HepG2 (cell line): ENCODE data around the gene RHOBTB1. TPM values are rescaled to one million over a fixed set of nuclear protein-coding genes. Genes with fewer than 3 reads are reported as not detected.

Source experiments
- ATF7 ChIP-seq, 2 experiments: fragments of 450-650 bp in 1 of 2; sonication (generic) in 1 of 2; formaldehyde crosslinking in 1 of 2; IDR thresholded peaks; 2 replicates each; pipeline versions ENCODE4 v1.4.0 to v1.6.1; 2016 to 2020; ENCODE audit warnings: antibody characterized with exemption in 1 of 2, mild to moderate bottlenecking in 1 of 2, missing genetic modification reagents in 1 of 2
- CC2D1A ChIP-seq: sonication (generic); formaldehyde crosslinking; IDR thresholded peaks from 2 replicates; pipeline ENCODE4 v1.8.1; 2023; ENCODE audit warnings: mild to moderate bottlenecking, missing genetic modification reagents
- HHEX ChIP-seq: IDR thresholded peaks from 2 replicates; pipeline ENCODE4 v1.6.1; 2016; ENCODE audit warnings: control low read depth
- HINFP ChIP-seq: sonication (generic); formaldehyde crosslinking; IDR thresholded peaks from 2 replicates; pipeline ENCODE4 v1.4.0; 2020; ENCODE audit warnings: low read depth, mild to moderate bottlenecking, missing genetic modification reagents
- HIVEP1 ChIP-seq: sonication (generic); formaldehyde crosslinking; IDR thresholded peaks from 2 replicates; pipeline ENCODE4 v1.4.0; 2020; ENCODE audit warnings: mild to moderate bottlenecking, missing genetic modification reagents
- KLF13 ChIP-seq: sonication (generic); formaldehyde crosslinking; IDR thresholded peaks from 2 replicates; pipeline ENCODE4 v1.4.0; 2020; ENCODE audit warnings: mild to moderate bottlenecking, missing genetic modification reagents
- MXI1 ChIP-seq: IDR thresholded peaks from 3 replicates; pipeline ENCODE4 v1.6.1; 2012; ENCODE audit warnings: low read depth, low read length, inconsistent platforms, borderline replicate concordance
- NR2F2 ChIP-seq: IDR thresholded peaks from 2 replicates; pipeline ENCODE4 v1.6.1; 2012; ENCODE audit warnings: low read depth, inconsistent platforms, borderline replicate concordance
- POLR2G ChIP-seq: fragments of 200-400 bp; formaldehyde crosslinking; IDR thresholded peaks from 2 replicates; pipeline ENCODE4 v1.6.1; 2018; ENCODE audit warnings: mild to moderate bottlenecking, low read depth, low read length, moderate library complexity
- PREB ChIP-seq: sonication (generic); formaldehyde crosslinking; IDR thresholded peaks from 2 replicates; pipeline ENCODE4 v1.4.0; 2020; ENCODE audit warnings: missing genetic modification reagents
- RAD51 ChIP-seq: fragments of 450-650 bp; IDR thresholded peaks from 2 replicates; pipeline ENCODE4 v1.6.1; 2016; ENCODE audit warnings: borderline replicate concordance
- TAF1 ChIP-seq: sonication (generic); formaldehyde crosslinking; IDR thresholded peaks from 2 replicates; pipeline ENCODE4 v1.4.0; 2020; ENCODE audit warnings: missing genetic modification reagents
- ZMYM3 ChIP-seq: sonication (generic); formaldehyde crosslinking; IDR thresholded peaks from 2 replicates; pipeline ENCODE4 v1.5.1; 2020; ENCODE audit warnings: mild to moderate bottlenecking, missing genetic modification reagents
- ZNF230 ChIP-seq: sonication (generic); formaldehyde crosslinking; IDR thresholded peaks from 2 replicates; pipeline ENCODE4 v1.4.0; 2020; ENCODE audit warnings: mild to moderate bottlenecking, missing genetic modification reagents
- ZNF282 ChIP-seq: fragments of 450-650 bp; IDR thresholded peaks from 2 replicates; pipeline ENCODE4 v1.6.1; 2018; ENCODE audit not compliant: partially characterized antibody
- ZNF329 ChIP-seq: sonication (generic); formaldehyde crosslinking; IDR thresholded peaks from 2 replicates; pipeline ENCODE4 v1.9.0; 2021; ENCODE audit warnings: low read depth, mild to moderate bottlenecking, missing genetic modification reagents
- ZNF367 ChIP-seq: sonication (generic); formaldehyde crosslinking; IDR thresholded peaks from 2 replicates; pipeline ENCODE4 v1.4.0; 2020; ENCODE audit warnings: missing genetic modification reagents, borderline replicate concordance
- ZNF44 ChIP-seq: sonication (generic); formaldehyde crosslinking; IDR thresholded peaks from 2 replicates; pipeline ENCODE4 v1.5.1; 2020; ENCODE audit warnings: mild to moderate bottlenecking, missing genetic modification reagents
- ZNF562 ChIP-seq: sonication (generic); formaldehyde crosslinking; IDR thresholded peaks from 2 replicates; pipeline ENCODE4 v1.8.0; 2022; ENCODE audit warnings: missing genetic modification reagents, borderline replicate concordance
- polyA plus RNA-seq, 8 experiments: library from polyadenylated mRNA; depleted of rRNA in 3 of 8; stranded (reverse) in 7 of 8; unstranded in 1 of 8; fragments of >200 nt; fragmentation: Illumina TruSeq in 4 of 8; extraction: Trizol in 4 of 8; gene quantifications; 2 replicates each; pipeline versions ENCODE4 v1.2.1 to v1.2.3, GENCODE V29; 2011 to 2016; ENCODE audit warnings: low read depth in 4 of 8, missing spikeins in 1 of 8, mixed read lengths in 1 of 8; ENCODE audit not compliant: insufficient read depth in 1 of 8
- total RNA-seq, 5 experiments: library from RNA; depleted of rRNA; stranded (reverse); fragments of >200 nt; fragmentation: Illumina TruSeq; extraction: Trizol; gene quantifications; 2 replicates each; pipeline ENCODE4 v1.2.3, GENCODE V29; 2016; ENCODE audit warnings: low read depth in 1 of 5
- TF ChIP-seq, protein P1 (sequence below): sonication (generic); formaldehyde crosslinking; IDR thresholded peaks from 2 replicates; pipeline ENCODE4 v1.5.0; 2020; ENCODE audit warnings: mild to moderate bottlenecking, missing genetic modification reagents
- TF ChIP-seq, protein P2 (sequence below): sonication (generic); formaldehyde crosslinking; IDR thresholded peaks from 2 replicates; pipeline ENCODE4 v1.5.0; 2020; ENCODE audit warnings: mild to moderate bottlenecking, missing genetic modification reagents, borderline replicate concordance
- TF ChIP-seq, protein P3 (sequence below): sonication (generic); formaldehyde crosslinking; IDR thresholded peaks from 2 replicates; pipeline ENCODE4 v1.5.1; 2020; ENCODE audit warnings: missing genetic modification reagents, mild to moderate bottlenecking, borderline replicate concordance

RHOBTB1 gene
- total and polyA plus RNA-seq, 2 of the 13 experiments (the other 11 are each of a cell fraction or from before 2014, with no cell fraction given), result 18.8 to 59.5 TPM

GRCh38 chr10:60978287-60979115, 34.5 kb upstream of the RHOBTB1 start (continued):
- TF ChIP-seq ATF7 (IDR thresholded peaks at IDR 0.05) (no peak), ATF7 (CRISPR knock-in tag; IDR thresholded peaks at IDR 0.05) (no peak), ZNF230 (CRISPR knock-in tag) (no peak), POLR2G (peak; percentile 68; the same call in 1 of the 2 replicates), RAD51 (no peak), CC2D1A (CRISPR knock-in tag) (no peak), MXI1 (peak; percentile 27; the same call in 1 of the 3 replicates), ZNF282 (no peak), ZNF44 (no peak), NR2F2 (no peak), TAF1 (CRISPR knock-in tag) (no peak), KLF13 (no peak), HINFP (CRISPR knock-in tag) (no peak), ZNF367 (CRISPR knock-in tag) (no peak), ZMYM3 (CRISPR knock-in tag) (no peak), ZNF329 (CRISPR knock-in tag) (no peak), ZNF562 (CRISPR knock-in tag) (no peak), PREB (CRISPR knock-in tag) (no peak), HHEX (CRISPR knock-in tag) (no peak), HIVEP1 (CRISPR knock-in tag) (no peak)
- TF ChIP-seq, protein P1, sequence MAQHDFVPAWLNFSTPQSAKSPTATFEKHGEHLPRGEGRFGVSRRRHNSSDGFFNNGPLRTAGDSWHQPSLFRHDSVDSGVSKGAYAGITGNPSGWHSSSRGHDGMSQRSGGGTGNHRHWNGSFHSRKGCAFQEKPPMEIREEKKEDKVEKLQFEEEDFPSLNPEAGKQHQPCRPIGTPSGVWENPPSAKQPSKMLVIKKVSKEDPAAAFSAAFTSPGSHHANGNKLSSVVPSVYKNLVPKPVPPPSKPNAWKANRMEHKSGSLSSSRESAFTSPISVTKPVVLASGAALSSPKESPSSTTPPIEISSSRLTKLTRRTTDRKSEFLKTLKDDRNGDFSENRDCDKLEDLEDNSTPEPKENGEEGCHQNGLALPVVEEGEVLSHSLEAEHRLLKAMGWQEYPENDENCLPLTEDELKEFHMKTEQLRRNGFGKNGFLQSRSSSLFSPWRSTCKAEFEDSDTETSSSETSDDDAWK, result no peak
- TF ChIP-seq, protein P2, sequence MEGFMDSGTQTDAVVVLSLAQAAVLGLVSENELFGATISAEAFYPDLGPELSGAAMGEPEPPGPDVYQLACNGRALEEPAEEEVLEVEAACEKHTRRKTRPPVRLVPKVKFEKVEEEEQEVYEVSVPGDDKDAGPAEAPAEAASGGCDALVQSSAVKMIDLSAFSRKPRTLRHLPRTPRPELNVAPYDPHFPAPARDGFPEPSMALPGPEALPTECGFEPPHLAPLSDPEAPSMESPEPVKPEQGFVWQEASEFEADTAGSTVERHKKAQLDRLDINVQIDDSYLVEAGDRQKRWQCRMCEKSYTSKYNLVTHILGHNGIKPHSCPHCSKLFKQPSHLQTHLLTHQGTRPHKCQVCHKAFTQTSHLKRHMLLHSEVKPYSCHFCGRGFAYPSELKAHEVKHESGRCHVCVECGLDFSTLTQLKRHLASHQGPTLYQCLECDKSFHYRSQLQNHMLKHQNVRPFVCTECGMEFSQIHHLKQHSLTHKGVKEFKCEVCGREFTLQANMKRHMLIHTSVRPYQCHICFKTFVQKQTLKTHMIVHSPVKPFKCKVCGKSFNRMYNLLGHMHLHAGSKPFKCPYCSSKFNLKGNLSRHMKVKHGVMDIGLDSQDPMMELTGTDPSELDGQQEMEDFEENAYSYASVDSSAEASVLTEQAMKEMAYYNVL (CRISPR knock-in tag), result no peak
- TF ChIP-seq, protein P3, sequence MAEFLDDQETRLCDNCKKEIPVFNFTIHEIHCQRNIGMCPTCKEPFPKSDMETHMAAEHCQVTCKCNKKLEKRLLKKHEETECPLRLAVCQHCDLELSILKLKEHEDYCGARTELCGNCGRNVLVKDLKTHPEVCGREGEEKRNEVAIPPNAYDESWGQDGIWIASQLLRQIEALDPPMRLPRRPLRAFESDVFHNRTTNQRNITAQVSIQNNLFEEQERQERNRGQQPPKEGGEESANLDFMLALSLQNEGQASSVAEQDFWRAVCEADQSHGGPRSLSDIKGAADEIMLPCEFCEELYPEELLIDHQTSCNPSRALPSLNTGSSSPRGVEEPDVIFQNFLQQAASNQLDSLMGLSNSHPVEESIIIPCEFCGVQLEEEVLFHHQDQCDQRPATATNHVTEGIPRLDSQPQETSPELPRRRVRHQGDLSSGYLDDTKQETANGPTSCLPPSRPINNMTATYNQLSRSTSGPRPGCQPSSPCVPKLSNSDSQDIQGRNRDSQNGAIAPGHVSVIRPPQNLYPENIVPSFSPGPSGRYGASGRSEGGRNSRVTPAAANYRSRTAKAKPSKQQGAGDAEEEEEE (CRISPR knock-in tag), result no peak
